HL-60 (cell line): ENCODE data around the gene DDX55.

Experiments used
- GABPA ChIP-seq: IDR thresholded peaks from 2 replicates; pipeline ENCODE4 v1.6.1; 2012; ENCODE audit warnings: low read depth
- POLR2AphosphoS5 ChIP-seq: IDR thresholded peaks from 2 replicates; pipeline ENCODE4 v1.6.1; 2012; ENCODE audit warnings: low read depth
- SPI1 ChIP-seq: IDR thresholded peaks from 2 replicates; pipeline ENCODE4 v1.6.1; 2012; ENCODE audit warnings: low read depth, mild to moderate bottlenecking, borderline replicate concordance
- TF ChIP-seq, protein P1 (sequence below): IDR thresholded peaks from one replicate; pipeline ENCODE4 v1.5.1; 2011; ENCODE audit warnings: low read length, control low read depth, inconsistent platforms; ENCODE audit not compliant: insufficient read depth
- TF ChIP-seq, protein P2 (sequence below): IDR thresholded peaks from 2 replicates; pipeline ENCODE4 v1.6.1; 2012; ENCODE audit warnings: low read depth; ENCODE audit not compliant: insufficient replicate concordance

DNA sequence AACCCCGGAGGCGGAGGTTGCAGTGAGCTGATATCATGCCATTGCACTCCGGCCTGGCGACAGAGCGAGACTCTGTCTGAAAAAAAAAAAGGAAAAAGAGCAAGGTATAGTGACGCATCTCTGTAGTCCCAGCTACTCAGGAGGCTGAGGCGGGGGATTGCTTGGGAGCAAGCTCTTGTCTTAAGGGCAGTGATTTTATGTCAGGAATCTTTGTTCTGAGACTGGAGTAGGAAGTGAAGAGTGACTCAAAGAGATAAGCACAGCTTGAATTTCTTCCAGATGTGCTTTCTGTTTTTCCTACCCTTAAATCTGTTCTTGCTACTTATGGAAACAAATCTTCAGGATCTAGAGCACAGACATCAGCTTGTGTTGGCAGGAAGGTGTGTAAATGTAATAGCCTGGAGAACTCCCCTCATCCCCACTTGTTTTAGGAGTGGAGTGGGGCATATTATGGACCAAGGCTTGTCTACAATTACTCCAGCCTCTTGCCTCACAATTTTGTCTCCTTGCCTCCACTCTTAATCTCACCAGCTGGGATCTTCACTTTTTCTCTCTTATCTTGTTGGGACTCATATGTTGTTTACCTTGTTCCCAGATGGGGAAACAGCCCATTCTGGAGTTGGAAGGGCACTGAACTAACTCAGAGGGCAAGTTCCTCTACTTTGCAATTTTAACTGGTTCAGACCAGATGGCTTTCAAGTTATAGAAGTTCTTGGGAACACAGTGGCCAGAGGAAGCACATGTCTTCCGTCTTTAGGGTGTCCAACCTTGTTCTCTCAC is 10.0 kb upstream of the DDX55 start:
- TF ChIP-seq, protein P1, sequence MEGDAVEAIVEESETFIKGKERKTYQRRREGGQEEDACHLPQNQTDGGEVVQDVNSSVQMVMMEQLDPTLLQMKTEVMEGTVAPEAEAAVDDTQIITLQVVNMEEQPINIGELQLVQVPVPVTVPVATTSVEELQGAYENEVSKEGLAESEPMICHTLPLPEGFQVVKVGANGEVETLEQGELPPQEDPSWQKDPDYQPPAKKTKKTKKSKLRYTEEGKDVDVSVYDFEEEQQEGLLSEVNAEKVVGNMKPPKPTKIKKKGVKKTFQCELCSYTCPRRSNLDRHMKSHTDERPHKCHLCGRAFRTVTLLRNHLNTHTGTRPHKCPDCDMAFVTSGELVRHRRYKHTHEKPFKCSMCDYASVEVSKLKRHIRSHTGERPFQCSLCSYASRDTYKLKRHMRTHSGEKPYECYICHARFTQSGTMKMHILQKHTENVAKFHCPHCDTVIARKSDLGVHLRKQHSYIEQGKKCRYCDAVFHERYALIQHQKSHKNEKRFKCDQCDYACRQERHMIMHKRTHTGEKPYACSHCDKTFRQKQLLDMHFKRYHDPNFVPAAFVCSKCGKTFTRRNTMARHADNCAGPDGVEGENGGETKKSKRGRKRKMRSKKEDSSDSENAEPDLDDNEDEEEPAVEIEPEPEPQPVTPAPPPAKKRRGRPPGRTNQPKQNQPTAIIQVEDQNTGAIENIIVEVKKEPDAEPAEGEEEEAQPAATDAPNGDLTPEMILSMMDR = no peak
- TF ChIP-seq, protein P2, sequence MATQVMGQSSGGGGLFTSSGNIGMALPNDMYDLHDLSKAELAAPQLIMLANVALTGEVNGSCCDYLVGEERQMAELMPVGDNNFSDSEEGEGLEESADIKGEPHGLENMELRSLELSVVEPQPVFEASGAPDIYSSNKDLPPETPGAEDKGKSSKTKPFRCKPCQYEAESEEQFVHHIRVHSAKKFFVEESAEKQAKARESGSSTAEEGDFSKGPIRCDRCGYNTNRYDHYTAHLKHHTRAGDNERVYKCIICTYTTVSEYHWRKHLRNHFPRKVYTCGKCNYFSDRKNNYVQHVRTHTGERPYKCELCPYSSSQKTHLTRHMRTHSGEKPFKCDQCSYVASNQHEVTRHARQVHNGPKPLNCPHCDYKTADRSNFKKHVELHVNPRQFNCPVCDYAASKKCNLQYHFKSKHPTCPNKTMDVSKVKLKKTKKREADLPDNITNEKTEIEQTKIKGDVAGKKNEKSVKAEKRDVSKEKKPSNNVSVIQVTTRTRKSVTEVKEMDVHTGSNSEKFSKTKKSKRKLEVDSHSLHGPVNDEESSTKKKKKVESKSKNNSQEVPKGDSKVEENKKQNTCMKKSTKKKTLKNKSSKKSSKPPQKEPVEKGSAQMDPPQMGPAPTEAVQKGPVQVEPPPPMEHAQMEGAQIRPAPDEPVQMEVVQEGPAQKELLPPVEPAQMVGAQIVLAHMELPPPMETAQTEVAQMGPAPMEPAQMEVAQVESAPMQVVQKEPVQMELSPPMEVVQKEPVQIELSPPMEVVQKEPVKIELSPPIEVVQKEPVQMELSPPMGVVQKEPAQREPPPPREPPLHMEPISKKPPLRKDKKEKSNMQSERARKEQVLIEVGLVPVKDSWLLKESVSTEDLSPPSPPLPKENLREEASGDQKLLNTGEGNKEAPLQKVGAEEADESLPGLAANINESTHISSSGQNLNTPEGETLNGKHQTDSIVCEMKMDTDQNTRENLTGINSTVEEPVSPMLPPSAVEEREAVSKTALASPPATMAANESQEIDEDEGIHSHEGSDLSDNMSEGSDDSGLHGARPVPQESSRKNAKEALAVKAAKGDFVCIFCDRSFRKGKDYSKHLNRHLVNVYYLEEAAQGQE = no peak
- TF ChIP-seq GABPA (no peak), POLR2AphosphoS5 (no peak), SPI1 (no peak)
